HFFc6 (cell line): Measurements from ENCODE around the gene ZNF771. TPM values are rescaled to one million over a fixed set of nuclear protein-coding genes. Genes with fewer than 3 reads are reported as not detected.

Experiments
- DNase-seq: peaks from one replicate; pipeline ENCODE4 v3.0.0-alpha.2; 2018
- H3K27ac Mint-ChIP-seq: 2 replicates; pipeline ENCODE4 v1.8.0; 2020; ENCODE audit warnings: mild to moderate bottlenecking, mixed read lengths
- H3K27me3 Mint-ChIP-seq: 2 replicates; pipeline ENCODE4 v1.8.0; 2021; ENCODE audit warnings: mild to moderate bottlenecking, moderate library complexity, mixed read lengths; ENCODE audit not compliant: insufficient read depth
- H3K36me3 Mint-ChIP-seq: 2 replicates; pipeline ENCODE4 v1.8.0; 2021; ENCODE audit warnings: low read depth, mixed read lengths
- H3K4me1 Mint-ChIP-seq: 2 replicates; pipeline ENCODE4 v1.8.0; 2020; ENCODE audit warnings: low read depth, mixed read lengths
- H3K4me3 Mint-ChIP-seq: 2 replicates; pipeline ENCODE4 v1.8.0; 2020; ENCODE audit warnings: mild to moderate bottlenecking, moderate library complexity, mixed read lengths
- H3K9me3 Mint-ChIP-seq: 2 replicates; pipeline ENCODE4 v1.8.0; 2020; ENCODE audit warnings: mild to moderate bottlenecking, mixed read lengths
- total RNA-seq, 6 experiments: library from RNA; stranded (reverse); fragmentation: NEBNext Ultra II Directional; extraction: Animal tissue kit (Norgen Biotek cat#: 25700); gene quantifications; 2 replicates in 1 of 6; 3 replicates in 5 of 6; pipeline ENCODE4 v1.2.3, GENCODE V29; 2021
- TF ChIP-seq, protein P1 (sequence below): fragments of 200-600 bp; sonication (generic); IDR thresholded peaks from 2 replicates; pipeline ENCODE4 v1.5.0; 2021; ENCODE audit warnings: antibody characterized with exemption, mild to moderate bottlenecking

The ZNF771 gene
- total RNA-seq, 6 experiments from 2014 or later, result 15.8 to 19.1 (median 16.8) TPM

DNA sequence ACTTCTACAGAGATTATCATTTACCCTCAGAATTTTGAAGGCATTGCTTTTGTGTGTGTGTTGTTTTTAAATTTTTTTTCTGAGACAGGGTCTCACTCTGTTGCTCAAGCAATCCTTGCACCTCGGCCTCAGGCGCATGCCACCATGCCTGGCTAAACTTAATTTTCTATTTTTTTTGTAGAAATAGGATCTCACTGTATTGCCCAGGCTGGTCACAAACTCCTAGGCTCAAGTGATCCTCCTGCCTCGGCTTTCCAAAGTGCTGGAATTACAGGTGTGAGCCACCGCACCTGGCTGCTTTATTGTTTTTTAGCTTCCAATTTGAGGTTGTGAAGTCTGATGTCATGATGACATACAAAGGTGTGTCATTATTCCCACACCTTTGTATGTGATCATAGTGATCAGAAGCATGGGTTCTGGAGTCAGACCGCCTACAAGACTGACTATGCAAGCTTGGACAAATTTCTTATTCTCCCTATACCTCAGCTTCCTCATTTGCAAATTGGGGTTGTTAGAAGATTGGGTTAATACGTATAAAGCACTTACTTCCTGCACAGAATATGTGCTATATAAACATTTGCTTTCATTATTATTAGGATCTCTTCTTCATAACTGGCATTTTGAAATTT lies 32.4 kb downstream of the ZNF771 start:
- peaks cover 12% of the 10 kb centered on the region for H3K4me1 Mint-ChIP-seq
- no peak overlapping the region for H3K27ac Mint-ChIP-seq
- no peaks in the 10 kb centered on the region for H3K9me3 Mint-ChIP-seq
- H3K27me3 Mint-ChIP-seq, result peaks cover 7% of the 10 kb centered on the region
- TF ChIP-seq, protein P1, sequence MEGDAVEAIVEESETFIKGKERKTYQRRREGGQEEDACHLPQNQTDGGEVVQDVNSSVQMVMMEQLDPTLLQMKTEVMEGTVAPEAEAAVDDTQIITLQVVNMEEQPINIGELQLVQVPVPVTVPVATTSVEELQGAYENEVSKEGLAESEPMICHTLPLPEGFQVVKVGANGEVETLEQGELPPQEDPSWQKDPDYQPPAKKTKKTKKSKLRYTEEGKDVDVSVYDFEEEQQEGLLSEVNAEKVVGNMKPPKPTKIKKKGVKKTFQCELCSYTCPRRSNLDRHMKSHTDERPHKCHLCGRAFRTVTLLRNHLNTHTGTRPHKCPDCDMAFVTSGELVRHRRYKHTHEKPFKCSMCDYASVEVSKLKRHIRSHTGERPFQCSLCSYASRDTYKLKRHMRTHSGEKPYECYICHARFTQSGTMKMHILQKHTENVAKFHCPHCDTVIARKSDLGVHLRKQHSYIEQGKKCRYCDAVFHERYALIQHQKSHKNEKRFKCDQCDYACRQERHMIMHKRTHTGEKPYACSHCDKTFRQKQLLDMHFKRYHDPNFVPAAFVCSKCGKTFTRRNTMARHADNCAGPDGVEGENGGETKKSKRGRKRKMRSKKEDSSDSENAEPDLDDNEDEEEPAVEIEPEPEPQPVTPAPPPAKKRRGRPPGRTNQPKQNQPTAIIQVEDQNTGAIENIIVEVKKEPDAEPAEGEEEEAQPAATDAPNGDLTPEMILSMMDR, result no peak
- peaks cover 16% of the 10 kb centered on the region for H3K36me3 Mint-ChIP-seq
- no peak overlapping the region for H3K4me3 Mint-ChIP-seq
- DNase-seq, result no peak

DNA sequence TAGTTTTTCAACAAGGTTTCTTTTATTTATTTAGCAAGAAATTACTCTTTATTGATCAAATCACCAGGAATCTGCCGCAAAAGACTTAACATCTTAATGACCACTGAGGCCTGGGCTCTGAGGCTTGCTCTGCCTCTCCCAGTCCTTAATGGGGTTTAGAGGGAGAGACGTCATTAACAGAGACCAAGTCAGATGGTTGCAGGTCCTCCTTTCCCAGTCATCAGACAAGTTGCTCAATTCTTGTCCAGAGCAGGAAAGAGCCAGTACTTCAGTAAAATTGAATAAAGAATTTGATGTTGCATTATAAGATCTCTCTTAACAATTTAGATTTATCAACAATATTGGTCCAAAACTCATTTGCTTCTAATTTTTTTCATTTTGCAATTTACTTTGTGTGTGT lies 36.2 kb downstream of the ZNF771 start:
- TF ChIP-seq, protein P1, result no peak
- peaks cover 4% of the 10 kb centered on the region for H3K9me3 Mint-ChIP-seq
- no peak for DNase-seq
- H3K27me3 Mint-ChIP-seq, result peaks cover 2% of the 10 kb centered on the region
- peaks cover 27% of the 10 kb centered on the region for H3K36me3 Mint-ChIP-seq
- no peak overlapping the region for H3K27ac Mint-ChIP-seq
- H3K4me1 Mint-ChIP-seq, result peaks cover 23% of the 10 kb centered on the region
- peak overlapping the region; percentile 54 for H3K4me3 Mint-ChIP-seq

DNA sequence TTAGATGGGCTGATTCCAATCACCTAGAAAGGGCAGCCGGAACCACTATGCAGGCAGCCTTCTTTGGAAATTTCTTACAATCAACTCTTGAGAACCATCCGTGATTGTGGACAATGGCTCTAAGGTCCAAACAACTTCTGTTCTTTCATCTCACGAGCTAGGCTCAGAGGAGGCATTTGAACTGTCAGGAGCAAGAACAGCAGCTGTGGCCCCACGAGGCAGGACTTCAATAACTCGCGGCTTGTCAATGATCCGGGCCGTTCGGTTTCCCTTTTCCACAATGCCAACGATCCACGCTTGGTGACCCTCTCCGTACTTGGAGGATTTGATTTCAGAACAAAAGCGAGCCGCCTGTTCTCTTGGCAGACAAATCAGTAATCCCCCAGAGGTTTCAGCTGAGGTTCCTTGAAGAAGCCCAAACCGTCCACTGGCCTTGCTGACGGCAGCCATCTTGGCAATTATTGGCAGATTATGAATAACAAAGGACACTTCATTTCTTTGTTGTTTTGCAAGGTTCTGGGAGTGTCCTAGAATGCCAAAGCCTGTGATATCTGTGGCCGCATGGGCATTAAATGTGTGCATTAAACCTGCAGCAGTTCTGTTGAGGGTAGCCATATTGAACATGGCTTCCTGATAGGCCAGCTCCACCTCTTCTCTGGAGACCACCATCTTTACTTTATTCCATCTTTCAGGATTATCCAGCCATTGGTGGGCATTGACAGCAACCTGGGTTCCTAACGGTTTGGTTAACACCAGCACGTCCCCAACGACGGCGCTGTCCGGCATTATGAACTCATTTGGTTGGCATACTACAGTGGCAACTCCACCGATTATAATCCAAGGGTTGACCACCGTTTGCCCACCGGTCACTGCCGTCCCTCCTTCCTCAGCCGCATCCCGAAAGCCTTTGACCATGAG lies 37.1 kb downstream of the ZNF771 start:
- H3K4me1 Mint-ChIP-seq, result peaks cover 23% of the 10 kb centered on the region
- peaks cover 27% of the 10 kb centered on the region for H3K36me3 Mint-ChIP-seq
- DNase-seq, result no peak
- H3K27ac Mint-ChIP-seq, result peak overlapping the region; percentile 81
- H3K4me3 Mint-ChIP-seq, result peak overlapping the region; percentile 89
- H3K9me3 Mint-ChIP-seq, result peaks cover 4% of the 10 kb centered on the region
- no peaks in the 10 kb centered on the region; the same call in none of the 2 replicates for H3K27me3 Mint-ChIP-seq
- TF ChIP-seq, protein P1, result no peak

DNA sequence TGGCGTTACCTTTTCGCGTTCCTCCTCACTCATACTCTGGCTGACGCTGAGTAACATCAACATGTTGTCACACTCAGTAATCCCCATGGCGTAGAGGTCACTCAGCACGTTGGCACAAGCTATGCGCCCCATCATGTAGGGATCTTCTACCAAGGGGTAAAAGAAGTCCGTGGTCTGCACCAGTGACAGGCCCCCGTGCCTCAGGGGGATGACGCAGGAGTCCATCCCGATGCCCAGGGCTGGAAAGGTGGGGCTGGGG lies 37.7 kb downstream of the ZNF771 start:
- peak overlapping the region; percentile 89 for H3K4me3 Mint-ChIP-seq
- TF ChIP-seq, protein P1, result no peak
- no peaks in the 10 kb centered on the region; the same call in none of the 2 replicates for H3K27me3 Mint-ChIP-seq
- no peak for DNase-seq
- peaks cover 23% of the 10 kb centered on the region for H3K4me1 Mint-ChIP-seq
- peak overlapping the region; percentile 81 for H3K27ac Mint-ChIP-seq
- H3K36me3 Mint-ChIP-seq, result peaks cover 27% of the 10 kb centered on the region
- H3K9me3 Mint-ChIP-seq, result peaks cover 4% of the 10 kb centered on the region

DNA sequence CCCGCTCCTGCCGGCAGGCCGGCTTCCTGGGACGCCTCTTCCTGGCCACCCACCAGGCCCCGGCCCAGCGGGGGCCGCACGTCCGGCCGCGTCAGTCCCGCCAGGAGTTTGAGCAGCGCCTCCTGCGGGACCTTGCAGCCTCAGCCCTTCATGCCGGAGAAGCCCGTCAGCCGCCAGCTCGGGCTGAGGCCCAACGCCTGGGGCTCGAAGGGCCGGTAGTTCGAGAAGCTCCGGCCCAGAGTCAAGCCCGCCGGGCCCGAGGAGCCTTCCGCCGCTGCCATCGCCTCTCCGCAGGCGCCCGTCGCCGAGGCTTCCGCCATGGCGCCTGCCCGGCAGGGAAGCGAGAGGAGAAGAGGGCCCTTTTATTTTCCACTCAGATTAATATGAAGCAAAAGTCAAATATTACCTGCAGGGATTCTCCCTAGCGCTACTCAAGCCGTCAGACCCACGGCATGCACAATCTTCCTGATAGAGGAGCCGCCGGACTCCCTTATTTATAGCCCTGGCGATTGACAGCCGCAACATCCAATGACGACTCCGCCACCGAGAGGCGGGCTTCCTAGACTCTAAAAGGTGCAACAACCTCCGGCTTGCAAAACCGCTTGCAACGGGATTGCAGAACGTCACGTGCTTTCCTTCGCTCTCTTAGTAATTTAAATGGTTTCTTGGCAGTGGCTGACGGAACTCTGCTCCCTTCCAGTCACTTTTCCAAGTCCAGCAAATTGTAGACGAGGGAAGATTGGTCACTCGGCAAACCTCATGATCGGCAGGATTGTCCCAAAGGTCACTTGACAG lies 38.2 kb downstream of the ZNF771 start, which contains the start of gene SEPHS2:
Gene SEPHS2 (minus strand): TSS at position 467 of the 795 bp plus-strand sequence. CDS start 147 bp downstream, at position 320.
- TF ChIP-seq, protein P1, result peak; percentile 75
- Mint-ChIP-seq H3K36me3 (peaks cover 27% of the 10 kb centered on the region), H3K27me3 (no peaks in the 10 kb centered on the region; the same call in none of the 2 replicates), H3K4me1 (peaks cover 23% of the 10 kb centered on the region), H3K27ac (peak within 1 kb of the TSS; percentile 96), H3K4me3 (peak within 1 kb of the TSS; percentile 89), H3K9me3 (peaks cover 4% of the 10 kb centered on the region)
- DNase-seq, result peak; percentile 97
